Upper lobe of left lung (tissue), 4 donors: ENCODE measurements around the gene GLP2R.

ENCODE experiments used
- EP300 ChIP-seq, 4 donors: sonication (generic); formaldehyde crosslinking; IDR thresholded peaks; one replicate each; pipeline ENCODE4 v1.5.1; 2017; ENCODE audit warnings: antibody characterized with exemption in 4 of 4, control low read depth in 2 of 4
- POLR2A ChIP-seq, 4 donors: fragments of 450-650 bp; IDR thresholded peaks; one replicate each; pipeline ENCODE4 v1.5.1; 2016 to 2017; ENCODE audit warnings: antibody characterized with exemption in 4 of 4, mild to moderate bottlenecking in 2 of 4
- POLR2AphosphoS5 ChIP-seq, 2 donors: sonication (generic); formaldehyde crosslinking; IDR thresholded peaks; one replicate each; pipeline ENCODE4 v1.5.1; 2017; ENCODE audit warnings: antibody characterized with exemption in 2 of 2
- TF ChIP-seq, protein P1 (sequence below), 6 experiments: fragments of 450-650 bp in 4 of 6; fragments of 200-600 bp in 2 of 6; sonication (generic) in 2 of 6; IDR thresholded peaks; one replicate each; pipeline ENCODE4 v1.5.1; 2016 to 2019; ENCODE audit warnings: antibody characterized with exemption in 6 of 6

- TF ChIP-seq, protein P1, sequence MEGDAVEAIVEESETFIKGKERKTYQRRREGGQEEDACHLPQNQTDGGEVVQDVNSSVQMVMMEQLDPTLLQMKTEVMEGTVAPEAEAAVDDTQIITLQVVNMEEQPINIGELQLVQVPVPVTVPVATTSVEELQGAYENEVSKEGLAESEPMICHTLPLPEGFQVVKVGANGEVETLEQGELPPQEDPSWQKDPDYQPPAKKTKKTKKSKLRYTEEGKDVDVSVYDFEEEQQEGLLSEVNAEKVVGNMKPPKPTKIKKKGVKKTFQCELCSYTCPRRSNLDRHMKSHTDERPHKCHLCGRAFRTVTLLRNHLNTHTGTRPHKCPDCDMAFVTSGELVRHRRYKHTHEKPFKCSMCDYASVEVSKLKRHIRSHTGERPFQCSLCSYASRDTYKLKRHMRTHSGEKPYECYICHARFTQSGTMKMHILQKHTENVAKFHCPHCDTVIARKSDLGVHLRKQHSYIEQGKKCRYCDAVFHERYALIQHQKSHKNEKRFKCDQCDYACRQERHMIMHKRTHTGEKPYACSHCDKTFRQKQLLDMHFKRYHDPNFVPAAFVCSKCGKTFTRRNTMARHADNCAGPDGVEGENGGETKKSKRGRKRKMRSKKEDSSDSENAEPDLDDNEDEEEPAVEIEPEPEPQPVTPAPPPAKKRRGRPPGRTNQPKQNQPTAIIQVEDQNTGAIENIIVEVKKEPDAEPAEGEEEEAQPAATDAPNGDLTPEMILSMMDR (IDR thresholded peaks at IDR 0.05): no peak
- TF ChIP-seq EP300 (IDR thresholded peaks at IDR 0.05) (no peak), POLR2AphosphoS5 (IDR thresholded peaks at IDR 0.05) (no peak), POLR2A (IDR thresholded peaks at IDR 0.05) (no peak)
These were observed 60.6 kb downstream of the GLP2R start for GRCh38 chr17:9886141-9886930.
